PC-3 (cell line): ENCODE measurements around the gene GOLGA8R.
"Not testable (repeated sequence)": the region's sequence is repeated elsewhere in the genome, so short reads cannot be mapped to it uniquely, and the experiment has no call there.

ENCODE experiments used
- CTCF ChIP-seq: fragments of 300-600 bp; sonication (generic); conservative IDR thresholded peaks from 2 replicates; pipeline ENCODE4 v1.5.1; 2017; ENCODE audit warnings: antibody characterized with exemption, low read depth, mild to moderate bottlenecking, low read length
- EZH2 ChIP-seq: fragments of 300-600 bp; sonication (generic); IDR thresholded peaks from one replicate; pipeline ENCODE4 v1.6.1; 2017; ENCODE audit warnings: antibody characterized with exemption, mild to moderate bottlenecking, low read length; ENCODE audit not compliant: unreplicated experiment
- EZH2phosphoT487 ChIP-seq: fragments of 300-600 bp; sonication (generic); IDR thresholded peaks from 2 replicates; pipeline ENCODE4 v1.6.1; 2018; ENCODE audit warnings: mild to moderate bottlenecking, antibody characterized with exemption, low read length, borderline replicate concordance

GRCh38 chr15:30463849-30464248 is 49.8 kb upstream of the GOLGA8R start:
- TF ChIP-seq CTCF, EZH2, EZH2phosphoT487: not testable (repeated sequence)
